Stimulated activated CD8-positive, alpha-beta memory T cell treated with anti-CD3 and anti-CD28 coated beads, Interleukin-4, amount 100 ng/mL, for 48 hours (primary cell): Measurements from ENCODE around the gene PAK3.

ENCODE experiments used
- DNase-seq: peaks from one replicate; pipeline ENCODE4 v3.0.0-alpha.2; 2020

The PAK3 gene

GRCh38 chrX:111133389-111133788 lies 37.4 kb downstream of the PAK3 start:
- DNase-seq, result no peak

GRCh38 chrX:111145878-111146277 lies 49.9 kb downstream of the PAK3 start:
- no peak for DNase-seq

- DNase-seq, result no peak
Observed at GRCh38 chrX:111151764-111152163, 55.8 kb downstream of the PAK3 start.

DNA sequence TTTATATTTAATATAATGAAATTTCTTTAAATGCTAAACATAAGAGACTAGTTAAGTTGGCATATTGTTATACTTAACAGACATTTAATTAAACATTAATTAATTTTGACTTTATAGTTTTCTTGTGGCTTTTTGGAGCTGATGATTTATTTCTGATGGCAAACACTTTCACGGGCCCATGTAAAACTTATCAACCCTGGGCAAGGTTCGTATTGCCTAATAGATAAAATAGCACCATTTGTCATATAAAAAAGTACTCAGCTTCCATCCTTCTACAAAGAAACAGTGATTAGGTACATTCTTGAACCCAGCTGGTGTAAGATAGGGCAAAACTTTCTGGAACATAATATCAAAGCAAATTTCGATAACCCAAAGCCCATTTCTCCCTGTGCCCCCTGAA lies 63.2 kb downstream of the PAK3 start:
- no peak for DNase-seq

GRCh38 chrX:111164728-111165127 lies 68.7 kb downstream of the PAK3 start:
- no peak for DNase-seq

GRCh38 chrX:111165902-111166301 lies 69.9 kb downstream of the PAK3 start:
- DNase-seq, result no peak

DNA sequence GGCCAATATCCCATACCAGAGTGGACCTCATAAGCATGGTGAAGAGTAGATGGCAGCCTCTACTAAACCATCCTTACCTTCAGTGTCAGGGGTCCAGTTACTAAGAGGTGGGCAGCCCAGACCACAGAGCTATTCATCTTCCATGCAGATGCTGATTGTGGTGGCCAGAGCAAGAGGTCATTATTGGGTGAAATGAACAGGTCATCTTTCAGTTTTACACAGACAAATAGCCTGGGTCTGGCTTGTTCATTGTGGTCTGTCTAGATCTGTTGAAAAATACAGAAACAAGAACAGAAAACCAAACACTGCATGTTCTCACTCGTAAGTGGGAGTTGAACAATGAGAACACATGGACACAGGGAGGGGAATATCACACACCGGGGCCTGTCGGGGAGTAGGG lies 71.3 kb downstream of the PAK3 start:
- DNase-seq, result no peak

- no peak for DNase-seq
Observed at GRCh38 chrX:111168314-111168713, 72.3 kb downstream of the PAK3 start.

- no peak for DNase-seq
Observed at GRCh38 chrX:111169141-111169540, 73.2 kb downstream of the PAK3 start.

GRCh38 chrX:111170017-111170416 lies 74.0 kb downstream of the PAK3 start:
- no peak for DNase-seq

DNA sequence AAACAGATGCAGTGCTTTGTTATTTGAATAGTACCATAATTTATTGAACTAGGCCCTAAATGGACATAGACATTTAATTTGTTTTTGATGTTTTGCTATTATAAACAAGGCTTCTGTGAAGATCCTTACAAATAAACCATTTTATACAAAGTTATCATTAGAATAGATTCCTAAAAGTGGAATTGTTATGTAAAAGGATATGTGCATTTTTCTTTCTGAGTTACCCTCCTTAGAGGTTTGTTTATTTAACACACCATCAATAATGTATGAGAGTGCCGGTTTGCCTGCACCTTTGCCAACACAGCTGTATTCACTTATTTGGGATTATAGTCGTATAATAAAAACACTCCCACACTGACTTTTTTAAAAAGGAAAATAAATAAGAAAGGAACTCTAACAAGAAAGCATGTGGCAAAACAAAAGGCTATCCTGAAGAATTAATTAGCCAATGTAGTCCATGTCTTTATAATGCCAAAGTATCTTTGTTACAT lies 84.8 kb downstream of the PAK3 start:
- DNase-seq, result no peak

GRCh38 chrX:111181951-111182350 lies 86.0 kb downstream of the PAK3 start:
- DNase-seq, result no peak

DNA sequence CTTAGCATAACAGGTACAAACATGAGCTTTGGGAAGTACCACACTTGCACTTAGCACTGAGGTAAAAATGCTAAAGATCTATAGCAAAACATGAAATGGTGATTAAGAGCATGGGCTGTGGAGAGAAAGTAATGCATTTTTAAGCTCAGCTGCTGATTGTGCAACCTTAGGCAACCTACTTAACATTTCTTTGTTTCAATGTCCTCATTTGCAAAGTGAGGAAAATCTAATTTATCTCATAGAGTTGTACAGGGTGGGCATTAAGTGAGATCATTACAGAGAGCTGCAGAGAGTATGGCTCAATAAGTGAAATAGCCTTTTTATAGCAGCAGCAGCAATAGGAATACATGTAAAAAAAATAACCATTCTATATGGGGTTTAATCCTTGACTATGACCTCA lies 87.0 kb downstream of the PAK3 start:
- no peak for DNase-seq

- no peak for DNase-seq
Observed at GRCh38 chrX:111191598-111191997, 95.6 kb downstream of the PAK3 start.

- DNase-seq, result no peak
Observed at GRCh38 chrX:111199505-111199904, 103.5 kb downstream of the PAK3 start.

DNA sequence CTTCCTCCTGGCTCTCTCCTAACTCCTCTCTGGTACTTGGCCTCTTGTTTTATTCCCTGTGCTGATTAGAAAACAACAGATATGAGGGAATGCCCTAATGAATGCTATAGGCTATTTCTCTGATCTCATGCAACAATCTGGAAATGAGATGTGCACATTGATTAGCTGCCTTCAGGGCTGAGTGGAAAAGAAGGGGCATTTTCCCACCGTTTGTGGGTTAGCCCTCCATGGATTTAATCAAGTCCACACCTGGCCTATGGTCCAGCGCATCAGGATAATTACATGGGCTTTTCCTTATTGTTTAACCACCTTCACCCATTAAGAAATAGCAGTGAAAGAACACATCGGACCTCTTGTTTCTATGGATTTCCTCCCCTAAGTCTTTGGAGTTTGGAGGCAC lies 104.3 kb downstream of the PAK3 start:
- no peak for DNase-seq

- DNase-seq, result no peak
Observed at GRCh38 chrX:111207851-111208250, 111.9 kb downstream of the PAK3 start.

- no peak for DNase-seq
Observed at GRCh38 chrX:111216293-111216801, 120.4 kb downstream of the PAK3 start.

GRCh38 chrX:111244235-111244750 lies 148.3 kb downstream of the PAK3 start:
- DNase-seq, result no peak

DNA sequence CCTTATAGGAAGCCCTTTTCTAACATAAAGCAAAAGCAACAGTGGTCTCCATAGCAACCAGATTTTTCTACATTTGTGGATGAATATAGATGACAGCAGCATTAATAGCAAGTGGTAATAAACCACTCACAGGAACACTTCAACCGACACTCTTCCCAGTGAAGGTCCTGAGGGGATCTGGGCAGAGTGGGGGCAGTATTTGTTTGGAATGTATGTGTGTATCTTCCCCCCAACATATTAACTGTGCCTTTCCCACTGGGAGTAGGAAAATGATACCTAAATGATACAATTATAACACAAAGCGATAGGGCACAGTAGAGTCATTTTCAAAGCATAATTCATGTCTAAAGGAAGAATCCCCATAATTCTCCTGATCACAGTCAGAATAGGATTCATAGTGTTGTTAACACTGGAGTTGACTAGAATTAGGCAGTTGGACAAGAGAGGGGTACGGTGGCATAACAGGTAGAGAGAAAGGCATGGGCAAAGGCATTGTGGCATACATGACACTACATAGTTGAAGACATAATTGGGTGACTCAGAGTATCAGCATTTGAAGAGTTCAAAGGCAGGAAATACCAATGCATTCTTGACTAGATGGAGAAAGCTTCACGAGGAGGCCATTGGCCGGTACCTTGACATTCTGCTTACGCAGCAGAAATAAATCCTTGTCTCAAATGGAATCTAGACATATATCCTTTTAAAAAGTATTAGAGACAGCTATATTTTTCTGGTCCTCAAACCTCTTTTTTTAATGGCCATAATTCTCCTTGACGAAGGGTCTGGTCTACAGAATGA lies 159.1 kb downstream of the PAK3 start:
- no peak for DNase-seq

GRCh38 chrX:111257733-111258132 lies 161.7 kb downstream of the PAK3 start:
- no peak for DNase-seq

DNA sequence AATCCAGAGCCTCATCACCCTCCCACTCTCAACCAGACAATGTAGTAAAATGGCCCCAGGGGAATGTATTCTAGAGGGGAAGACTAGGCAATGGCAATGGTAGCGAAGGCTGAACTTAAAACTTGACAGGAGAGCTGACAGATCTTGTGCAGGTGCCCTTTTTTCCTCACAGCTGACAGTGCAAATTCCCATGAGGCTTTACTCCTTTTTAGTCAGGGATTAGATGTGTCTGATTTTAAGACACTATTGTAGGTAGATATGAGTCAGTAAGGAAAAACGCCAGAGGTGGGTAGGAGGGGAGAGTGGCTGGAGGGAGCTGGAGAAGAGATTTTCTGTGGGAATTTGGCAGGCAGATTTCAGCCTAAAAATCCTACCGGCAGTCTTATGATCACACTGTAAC lies 163.6 kb downstream of the PAK3 start:
- DNase-seq, result no peak

DNA sequence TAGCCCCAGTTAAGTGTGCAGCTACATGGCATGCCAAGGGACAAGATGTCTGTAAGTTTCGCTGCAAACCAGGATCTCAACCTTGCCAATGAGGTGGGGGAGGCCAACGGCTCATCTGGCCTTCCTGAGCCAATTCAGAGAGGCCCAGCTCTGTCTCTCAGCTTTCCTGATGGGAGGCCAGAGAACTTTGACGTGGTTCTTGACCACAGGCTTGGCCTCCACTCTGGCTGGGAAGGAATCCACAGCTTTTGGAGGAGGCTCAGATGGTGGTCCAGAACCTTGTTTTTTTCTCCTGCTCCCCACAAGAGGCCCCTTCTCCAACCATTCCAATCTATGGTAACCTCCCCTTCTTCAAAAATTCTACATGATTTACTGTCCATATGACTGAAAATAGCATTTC lies 164.5 kb downstream of the PAK3 start:
- DNase-seq, result no peak

- DNase-seq, result no peak
Observed at GRCh38 chrX:111262086-111262485, 166.1 kb downstream of the PAK3 start.

GRCh38 chrX:111264385-111264784 lies 168.4 kb downstream of the PAK3 start:
- DNase-seq, result no peak
